NCI-H748 treated with DMSO at 0.1 percent for 48 hours (cell line): ENCODE measurements around the gene PKP1.

Experiments
- DNase-seq: peaks from one replicate; lab custom pipeline; 2025; lab: John Stamatoyannopoulos, UW

The PKP1 gene

GRCh38 chr1:201351617-201352016, 68.3 kb downstream of the PKP1 start:
- no peak for DNase-seq

GRCh38 chr1:201353186-201353940, 70.1 kb downstream of the PKP1 start:
- DNase-seq, result no peak

- no peak for DNase-seq
These were observed 71.0 kb downstream of the PKP1 start for GRCh38 chr1:201354151-201354900.

DNA sequence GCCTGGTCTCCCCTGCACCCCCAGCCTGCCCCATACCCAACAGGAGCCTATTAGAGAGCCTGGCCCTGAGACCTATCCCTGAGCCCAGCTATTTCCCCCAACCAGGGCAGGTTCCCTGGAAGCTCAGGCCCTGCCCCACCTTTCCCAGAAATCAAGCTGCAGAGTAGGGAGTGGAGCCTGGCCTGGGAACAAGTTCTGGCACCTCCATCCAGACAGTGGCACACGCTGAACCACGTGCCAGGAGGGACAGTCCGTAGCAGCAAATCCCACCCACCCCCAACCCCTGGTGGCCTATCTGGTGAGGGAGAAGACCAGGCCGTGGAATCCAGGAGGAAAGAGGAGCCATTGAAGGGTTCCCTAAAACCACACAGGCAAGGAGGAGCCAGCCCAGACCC, 71.6 kb downstream of the PKP1 start:
- DNase-seq, result no peak

DNA sequence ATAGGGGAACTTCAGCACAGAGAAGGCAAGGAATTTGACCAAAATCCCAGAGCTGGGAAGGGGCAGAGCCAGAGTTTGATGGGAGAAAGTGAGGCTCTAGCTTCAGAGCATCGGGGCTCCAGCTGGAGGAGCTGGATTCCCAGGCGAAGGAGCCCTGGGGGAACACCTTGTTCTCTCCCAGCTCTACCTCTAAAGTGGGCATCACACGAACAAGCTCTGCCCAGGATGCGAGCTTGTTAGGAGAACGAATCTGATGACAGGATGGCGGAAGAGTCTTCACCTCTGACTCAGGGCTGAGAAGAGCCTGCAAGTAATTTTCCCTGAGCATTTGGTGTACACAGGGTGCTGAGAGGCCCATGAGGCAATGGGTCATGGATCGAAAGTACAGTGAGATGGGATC, 72.2 kb downstream of the PKP1 start:
- DNase-seq, result no peak

GRCh38 chr1:201356236-201356635, 72.9 kb downstream of the PKP1 start:
- no peak for DNase-seq

GRCh38 chr1:201356701-201357100, 73.4 kb downstream of the PKP1 start:
- no peak for DNase-seq

DNA sequence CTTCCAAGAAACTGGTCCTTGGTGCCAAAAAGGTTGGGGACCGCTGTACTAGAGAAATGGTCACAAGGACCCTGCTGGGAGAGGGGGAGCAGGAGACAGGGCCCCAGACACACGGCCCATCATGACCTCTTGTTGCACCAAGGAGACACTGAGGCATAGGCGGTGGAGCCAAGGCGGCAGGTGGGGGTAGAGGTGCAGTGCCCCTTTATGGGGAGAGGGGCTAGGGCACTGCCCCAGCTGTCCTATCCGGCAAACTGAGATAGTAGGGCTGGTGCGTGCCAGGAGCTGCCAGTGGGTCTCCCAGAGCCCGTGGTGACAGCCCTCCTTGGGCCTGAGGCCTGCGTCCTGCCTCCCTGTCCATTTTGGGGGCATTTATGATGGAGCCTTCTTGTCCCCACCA, 73.9 kb downstream of the PKP1 start:
- no peak for DNase-seq

- no peak for DNase-seq
These were observed 74.5 kb downstream of the PKP1 start for GRCh38 chr1:201357636-201358348.

DNA sequence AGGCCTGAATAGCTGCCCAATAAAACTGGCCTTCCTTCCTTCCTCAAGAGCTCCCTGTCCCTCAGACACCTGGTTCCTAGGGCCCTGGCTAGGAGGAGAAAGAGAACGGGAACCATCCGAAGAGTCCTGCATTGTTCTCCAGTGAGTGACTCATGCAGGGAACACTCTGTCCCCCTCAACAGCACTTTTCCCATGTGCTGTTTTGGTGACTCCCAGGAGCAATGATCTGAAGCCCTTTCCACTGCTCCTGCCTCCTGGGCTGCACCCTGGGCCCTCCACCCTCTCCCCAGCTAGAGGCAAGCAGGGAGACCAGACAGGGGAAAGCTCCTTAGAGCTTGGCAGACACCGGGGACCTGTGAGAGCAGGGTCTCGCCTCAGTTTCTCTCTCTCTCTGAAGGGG, 75.3 kb downstream of the PKP1 start:
- no peak for DNase-seq

- no peak for DNase-seq
These were observed 75.9 kb downstream of the PKP1 start for GRCh38 chr1:201359031-201359872.

GRCh38 chr1:201359873-201360210, 76.5 kb downstream of the PKP1 start:
- no peak for DNase-seq

GRCh38 chr1:201360486-201360885, 77.2 kb downstream of the PKP1 start:
- DNase-seq, result no peak

DNA sequence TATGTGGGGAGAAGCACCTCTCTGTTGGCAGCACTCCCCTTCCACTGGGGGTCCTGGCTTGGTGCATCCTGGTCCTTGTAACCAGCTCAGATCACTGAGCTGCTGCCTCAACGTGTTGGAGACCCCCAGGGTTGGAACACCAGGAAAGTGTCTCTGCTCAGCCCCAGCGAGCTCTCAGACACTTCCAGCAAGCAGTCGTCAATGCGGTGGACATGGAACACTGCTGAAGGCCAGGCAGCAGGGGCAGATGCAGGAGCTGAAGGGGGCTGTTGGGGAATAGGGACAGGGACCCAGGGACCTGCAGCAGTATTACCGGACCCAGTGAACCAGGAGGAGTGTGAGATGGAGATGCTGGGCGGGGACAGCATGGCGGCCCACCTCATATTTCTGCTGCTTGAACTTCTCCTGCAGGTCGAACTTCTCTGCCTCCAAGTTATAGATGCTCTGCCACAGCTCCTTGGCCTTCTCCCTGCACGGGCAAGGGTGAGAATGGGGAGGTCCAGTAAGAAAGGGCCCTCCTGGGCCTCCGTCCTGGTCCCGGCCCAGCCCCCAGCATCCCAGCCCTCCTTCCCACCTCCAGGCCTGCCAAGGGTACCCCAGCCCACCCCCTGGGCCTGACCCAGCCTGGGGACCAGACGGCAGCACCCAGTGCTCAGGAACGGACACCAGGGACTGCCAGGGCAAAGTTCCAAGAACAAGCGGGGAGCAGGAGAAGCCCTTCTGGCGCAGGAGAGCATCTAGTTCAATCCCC, 77.8 kb downstream of the PKP1 start:
- no peak for DNase-seq

DNA sequence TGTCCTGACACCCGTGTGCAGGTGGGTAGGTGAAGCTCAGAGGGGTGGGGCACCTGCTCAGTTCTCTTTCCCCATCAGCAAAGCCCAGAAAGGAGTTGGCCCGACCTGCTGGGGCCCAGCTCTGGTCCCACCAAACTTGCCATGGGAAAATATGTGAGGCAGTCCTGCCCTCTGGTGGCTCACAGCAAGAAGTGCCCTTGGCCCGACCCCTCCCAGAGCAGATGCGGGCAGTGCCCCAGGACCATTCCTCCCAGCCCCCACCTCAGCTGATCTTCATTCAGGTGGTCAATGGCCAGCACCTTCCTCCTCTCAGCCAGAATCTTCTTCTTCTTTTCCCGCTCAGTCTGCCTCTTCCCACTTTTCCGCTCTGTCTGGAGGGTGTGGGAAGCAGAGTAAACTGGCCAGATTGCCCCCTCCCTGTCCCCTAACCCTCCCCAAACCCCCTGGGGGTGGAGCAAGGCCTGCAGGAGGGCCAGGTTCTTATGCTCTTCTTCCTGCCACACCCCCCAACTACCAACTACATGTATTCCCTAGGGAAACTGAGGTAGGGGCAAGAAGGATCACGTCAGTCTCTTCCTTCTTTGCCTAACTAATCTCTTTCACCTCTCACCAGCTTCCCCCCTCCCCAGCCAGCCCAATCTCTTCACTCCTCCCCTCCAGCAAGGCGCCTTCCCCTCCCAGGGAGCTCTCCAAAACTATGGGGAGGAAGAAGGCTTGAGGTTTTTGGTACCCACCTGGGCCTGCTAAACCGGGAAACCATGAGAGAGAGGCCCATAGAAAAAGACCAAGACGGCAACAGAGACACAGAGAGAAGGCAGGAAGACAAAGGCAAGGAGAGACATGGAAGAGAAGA, 78.6 kb downstream of the PKP1 start:
- no peak for DNase-seq

DNA sequence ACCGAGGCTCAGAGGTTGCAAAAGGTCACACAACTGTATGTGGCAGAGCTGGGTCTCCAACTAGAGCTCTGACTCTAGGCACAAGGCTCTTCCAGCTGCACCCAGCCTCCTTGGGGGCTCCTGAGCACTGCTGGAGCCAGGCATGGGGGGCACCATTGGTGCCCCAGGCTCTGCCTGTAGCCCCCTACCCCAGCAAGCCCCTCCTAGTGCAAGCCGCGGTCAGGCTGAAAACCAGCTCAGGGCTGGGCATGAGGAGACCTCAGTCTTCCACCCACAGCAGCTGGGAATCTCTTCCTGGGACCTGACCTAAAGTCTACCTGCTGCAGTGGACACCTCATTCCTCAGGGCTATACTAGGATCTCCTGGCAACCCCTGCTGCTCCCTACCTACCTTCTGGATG, 79.6 kb downstream of the PKP1 start:
- DNase-seq, result no peak

DNA sequence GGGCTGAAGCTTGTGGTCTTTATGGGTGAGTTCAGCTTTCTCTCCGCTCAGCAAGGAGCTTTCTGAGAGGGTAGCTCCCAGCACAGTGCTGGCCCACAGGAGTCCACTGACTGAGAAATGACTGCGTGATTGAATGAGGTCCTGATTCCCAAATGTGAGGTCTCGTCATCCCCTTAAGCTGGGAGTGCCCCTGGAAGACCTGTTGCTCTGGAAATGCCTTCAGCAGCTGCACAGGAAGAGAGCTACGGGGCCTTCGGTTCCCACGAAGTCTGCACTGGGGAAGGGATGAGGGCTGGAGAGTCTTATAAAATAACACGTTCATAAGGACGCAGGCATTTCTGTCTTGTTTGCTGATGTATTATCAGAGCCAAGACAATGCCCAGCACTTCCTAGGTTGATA, 80.2 kb downstream of the PKP1 start:
- DNase-seq, result no peak

GRCh38 chr1:201364808-201365105, 81.5 kb downstream of the PKP1 start:
- no peak for DNase-seq

DNA sequence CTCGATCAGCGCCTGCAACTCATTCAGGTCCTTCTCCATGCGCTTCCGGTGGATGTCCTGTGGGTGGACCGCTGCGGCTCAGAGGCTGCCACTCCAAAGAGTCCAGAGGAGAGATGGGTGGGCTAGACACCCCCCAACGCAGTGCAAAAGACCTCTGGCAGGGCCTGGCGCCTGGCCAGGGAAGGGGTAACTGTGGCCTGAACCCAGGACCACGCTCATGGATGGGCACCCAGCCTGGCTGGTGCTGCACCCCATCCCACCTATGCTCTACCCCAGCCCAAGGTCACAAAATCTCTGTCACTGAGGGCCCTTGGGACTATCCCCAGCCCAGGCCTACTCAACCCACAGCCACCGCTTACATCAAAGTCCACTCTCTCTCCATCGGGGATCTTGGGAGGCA, 81.9 kb downstream of the PKP1 start:
- DNase-seq, result no peak

DNA sequence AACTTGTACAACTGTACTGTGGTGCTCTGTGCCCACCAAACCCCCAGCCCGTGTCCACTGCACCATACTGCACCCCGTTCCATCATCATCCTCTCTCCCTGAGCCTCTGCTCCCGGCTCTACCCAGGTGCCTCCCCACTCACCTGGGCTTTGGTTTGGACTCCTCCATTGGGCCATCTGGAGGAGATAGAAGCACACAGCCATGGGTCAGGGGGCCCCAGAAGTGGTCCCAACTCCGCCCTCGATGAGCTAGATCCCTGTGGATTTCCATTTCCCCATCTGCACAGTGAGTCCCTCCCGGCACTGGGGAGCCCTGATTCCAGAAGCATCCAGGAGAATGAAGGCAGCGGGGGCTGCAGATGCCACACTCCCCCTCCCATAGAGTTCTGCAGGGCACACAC, 83.4 kb downstream of the PKP1 start:
- no peak for DNase-seq

DNA sequence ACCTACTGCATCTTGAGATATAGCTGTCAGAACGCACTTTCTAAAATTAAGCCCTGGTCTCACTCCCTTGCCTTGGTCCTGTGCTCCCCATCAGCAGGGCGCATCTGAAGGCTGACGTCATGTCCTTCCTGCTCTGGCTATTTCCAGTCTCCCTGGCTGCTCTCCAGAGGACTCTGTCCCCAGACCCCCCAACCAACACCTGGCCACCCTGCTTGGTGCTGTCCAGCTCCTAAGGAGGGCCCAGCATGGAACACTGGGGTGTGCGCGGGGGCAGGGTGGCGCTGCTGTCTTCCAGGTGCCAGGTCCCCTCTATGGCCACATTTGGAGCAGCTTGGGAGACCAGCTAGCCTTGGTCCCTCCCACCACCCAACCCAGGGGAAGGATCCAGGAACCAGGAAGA, 85.9 kb downstream of the PKP1 start:
- DNase-seq, result no peak
